Cerebellar cortex (tissue), 1 donor: Measurements from ENCODE around the gene GPS1.

Experiments used
- DNase-seq: peaks from one replicate; pipeline ENCODE4 v3.0.0-alpha.2; 2015; ENCODE audit warnings: low spot score

GPS1 gene

DNA sequence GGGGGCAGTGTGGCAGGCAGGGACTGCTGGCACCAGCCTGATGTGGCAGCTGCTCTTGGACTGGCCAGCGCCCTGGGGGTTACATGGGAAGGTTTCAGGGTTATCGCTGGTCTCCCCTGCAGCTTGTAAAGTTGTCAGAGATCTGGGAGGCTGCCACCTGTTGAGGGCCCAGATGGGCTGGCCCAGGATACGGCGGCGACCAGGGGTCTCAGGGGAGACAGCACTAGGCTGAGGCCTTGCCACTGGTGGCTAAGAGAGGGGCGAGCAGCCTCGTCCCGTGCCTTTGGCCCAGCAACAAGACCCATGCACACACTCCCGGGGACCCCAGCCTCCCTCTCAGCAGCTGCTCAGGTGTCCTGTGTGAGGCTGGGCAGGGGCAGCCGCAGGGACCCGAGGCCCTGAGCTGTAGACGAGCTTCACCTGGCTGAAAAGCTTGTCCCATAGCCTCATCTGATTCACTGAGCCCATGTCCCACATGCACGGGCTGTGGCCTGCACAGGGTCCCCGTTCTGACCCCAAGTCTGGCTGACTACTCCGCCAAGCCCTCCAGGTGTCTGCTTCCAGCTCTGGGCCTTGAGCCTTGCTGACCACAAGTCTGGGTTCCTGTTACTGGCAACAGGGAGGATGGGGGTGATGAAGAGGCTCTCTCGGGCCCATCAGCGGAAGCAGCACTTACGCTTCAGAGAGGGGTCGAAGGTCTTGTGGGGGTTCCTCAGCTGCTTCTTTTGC is 7.7 kb downstream of the GPS1 start:
- DNase-seq: no peak

DNA sequence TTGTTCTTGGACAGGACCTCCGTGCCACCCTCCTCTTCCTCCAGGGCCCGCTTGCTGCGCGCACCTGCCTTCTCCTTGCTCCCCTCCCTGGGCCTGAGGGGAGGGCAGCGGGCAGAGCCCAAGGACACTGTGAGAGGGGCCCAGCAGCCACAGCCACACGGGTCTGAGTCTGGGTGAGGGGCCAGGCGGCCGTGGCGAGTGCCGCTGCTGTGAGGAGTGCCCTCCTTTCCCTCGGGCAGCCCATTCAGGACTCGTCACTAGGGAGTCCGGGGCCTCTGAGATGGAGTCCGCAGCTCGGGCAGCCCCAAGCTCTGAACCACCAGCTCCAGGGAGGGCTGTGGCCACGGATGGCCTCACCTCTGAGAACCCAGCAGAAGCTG is 8.3 kb downstream of the GPS1 start:
- no peak for DNase-seq

DNA sequence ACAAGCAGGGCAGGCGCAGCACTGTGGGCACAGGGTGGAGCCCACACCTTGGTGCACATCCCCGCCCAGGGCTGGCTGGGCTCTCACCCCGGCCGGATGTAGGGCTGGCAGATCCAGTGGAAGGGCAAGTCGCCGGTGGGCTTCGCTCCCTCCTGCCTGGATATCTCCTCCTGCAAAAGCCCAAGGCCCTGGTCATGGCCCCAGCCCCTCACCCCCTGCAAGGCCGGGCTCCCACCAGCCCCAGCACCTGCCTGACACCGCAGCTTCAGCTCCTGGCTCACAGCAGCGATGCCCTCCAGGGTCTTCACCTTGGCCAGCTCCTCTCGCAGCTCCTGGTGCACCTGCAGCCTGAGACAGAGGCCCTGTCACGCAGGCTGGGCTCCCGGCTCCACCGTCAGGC is 8.9 kb downstream of the GPS1 start:
- DNase-seq: no peak

DNA sequence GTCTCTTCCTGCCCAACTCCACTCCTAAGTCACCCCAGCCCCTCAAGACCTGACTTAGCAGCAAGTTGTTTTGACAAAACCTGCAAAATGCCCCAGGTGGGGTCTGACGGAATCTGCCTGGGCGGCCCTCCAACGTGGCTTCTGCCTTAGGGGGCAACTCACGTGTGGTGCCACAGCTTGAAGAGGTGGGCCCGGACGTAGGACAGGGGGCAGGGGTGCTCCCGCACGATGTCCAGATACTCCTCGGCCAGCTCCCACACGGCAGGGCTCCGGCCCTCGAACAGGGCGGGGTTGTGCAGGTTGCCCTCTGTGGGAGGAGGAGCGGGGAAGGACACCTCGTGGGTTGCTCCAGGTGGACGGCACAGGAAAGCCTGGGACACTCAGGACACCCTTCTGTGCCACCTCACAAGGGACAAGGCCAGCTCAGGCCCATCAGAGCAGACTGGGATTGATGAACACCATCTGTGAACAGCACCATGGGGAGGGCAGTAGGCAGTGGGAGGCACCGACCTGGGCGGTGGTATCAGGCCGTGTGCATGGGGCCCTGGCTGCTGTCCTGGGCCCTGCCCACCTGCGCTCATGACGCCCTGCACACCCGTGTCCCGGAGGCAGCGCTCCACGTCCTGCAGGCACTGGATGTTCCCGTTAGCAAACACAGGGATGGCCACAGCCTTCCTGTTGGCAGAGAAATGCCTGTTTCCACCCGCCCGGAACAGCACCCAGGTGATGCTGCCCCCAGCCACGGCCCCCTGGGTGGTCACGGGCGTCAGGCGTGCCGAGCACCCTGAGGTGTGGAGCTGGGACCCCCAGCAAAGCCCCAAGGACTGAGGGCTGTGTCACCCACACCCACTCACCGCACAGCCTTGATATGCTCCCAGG is 9.6 kb downstream of the GPS1 start:
- no peak for DNase-seq

DNA sequence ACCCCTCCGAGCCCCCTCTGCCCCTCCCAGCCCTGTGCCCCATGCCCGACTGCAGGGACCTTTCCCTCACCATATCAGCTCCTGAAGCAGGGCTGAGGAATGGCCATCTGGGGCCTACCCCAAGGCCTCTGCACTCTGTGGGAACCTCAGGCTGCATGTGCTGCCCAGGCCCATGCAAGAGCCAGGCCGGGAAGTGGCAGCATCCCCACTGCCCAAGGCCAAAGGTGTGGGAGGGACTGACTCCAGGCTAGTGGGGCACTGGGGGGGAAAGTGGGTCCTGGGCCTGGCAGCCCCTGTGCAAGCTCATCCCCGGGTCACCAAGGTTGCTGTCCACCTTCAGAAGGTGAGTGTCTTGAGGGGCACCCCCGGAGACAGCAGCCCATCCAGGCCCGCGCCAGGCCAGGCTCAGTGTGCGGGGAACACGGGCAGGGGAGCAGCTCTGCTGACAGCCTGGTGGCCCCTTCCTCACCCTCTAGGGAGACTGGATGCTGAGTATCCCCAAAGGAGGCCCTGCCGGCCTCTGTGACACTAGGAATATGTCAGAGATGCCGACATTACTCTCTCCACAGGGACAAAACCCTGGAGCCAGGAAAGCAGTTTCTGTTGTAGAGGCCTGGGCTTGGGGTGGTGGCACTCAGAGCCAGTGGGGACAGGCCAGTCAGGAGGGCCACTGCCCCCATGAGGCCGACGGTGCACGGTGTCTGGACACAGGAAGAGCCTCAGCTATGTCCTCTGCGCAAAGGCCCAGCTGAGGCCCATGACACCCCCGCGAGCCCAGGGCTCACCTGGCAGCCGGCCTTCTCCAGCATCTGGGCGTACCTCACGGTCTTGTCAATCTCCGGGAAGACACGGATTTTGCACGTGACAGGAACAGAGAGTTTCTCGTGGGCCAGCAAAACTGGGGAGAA is 10.6 kb downstream of the GPS1 start:
- no peak for DNase-seq

DNA sequence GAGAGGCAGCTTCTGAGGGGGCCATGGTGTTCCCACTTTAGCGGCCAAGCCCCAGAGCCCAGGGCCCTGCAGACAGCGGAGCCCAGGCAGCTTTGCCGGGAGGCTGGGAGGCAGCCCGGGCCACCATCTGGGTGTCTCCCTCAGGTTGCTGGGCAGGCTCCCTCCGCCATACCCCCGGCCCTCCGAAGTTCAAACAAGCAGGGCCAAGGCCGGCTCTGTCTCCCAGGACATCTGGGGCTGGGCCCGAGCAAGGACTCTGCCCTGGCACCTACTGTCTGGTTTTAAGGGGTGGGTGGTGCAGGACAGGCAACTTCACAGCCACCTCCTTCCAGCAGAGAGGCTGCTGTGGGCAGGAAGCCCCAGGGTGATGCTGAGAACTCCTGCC is 11.3 kb downstream of the GPS1 start:
- no peak for DNase-seq

DNA sequence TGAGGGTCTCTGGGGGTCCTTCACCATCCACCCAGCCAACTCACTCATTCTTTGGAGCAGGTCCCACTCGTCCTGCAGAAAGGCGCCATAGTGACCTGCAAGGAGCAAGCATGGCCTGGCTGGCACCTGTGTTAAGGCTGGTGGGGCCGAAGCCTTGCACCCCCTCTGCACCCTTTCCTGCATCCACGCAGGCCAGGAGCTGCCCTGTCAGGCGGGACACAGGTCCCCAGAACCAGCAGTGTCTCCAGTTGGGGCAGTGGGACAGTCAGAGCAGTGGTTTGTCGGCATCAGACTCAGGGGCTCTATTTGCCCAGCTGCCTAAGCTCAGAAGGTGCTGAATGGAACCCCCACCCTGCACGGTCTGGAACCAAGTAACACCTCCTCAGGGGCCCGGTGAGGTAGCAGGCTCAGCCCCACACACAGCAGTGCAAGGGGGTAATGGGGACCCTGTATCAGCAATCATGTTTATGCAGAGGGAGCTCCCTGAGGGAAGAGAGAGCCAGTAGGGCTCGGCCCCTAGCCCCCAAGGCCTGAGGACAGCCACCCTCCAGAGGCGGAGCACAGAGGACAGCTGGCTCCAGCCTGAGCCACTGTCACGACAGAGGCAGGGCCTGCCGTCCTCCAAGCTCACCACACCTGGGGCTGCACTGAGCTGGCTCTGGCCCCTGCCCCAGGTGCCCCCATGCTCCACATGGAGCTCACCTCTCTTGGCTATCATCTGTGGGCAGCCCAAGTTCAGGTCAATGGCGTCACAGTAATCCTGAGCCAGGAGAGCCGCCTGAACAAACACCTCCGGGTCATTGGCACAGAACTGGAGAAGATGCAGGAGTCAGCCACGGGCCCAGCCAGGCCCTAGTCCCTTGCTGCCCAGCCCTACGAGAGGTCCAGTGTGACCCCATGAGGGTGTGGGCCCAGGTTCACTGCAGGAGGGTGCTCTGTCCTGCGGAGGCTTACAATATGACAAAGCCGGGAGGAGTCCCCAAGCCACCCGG is 12.0 kb downstream of the GPS1 start:
- no peak for DNase-seq

DNA sequence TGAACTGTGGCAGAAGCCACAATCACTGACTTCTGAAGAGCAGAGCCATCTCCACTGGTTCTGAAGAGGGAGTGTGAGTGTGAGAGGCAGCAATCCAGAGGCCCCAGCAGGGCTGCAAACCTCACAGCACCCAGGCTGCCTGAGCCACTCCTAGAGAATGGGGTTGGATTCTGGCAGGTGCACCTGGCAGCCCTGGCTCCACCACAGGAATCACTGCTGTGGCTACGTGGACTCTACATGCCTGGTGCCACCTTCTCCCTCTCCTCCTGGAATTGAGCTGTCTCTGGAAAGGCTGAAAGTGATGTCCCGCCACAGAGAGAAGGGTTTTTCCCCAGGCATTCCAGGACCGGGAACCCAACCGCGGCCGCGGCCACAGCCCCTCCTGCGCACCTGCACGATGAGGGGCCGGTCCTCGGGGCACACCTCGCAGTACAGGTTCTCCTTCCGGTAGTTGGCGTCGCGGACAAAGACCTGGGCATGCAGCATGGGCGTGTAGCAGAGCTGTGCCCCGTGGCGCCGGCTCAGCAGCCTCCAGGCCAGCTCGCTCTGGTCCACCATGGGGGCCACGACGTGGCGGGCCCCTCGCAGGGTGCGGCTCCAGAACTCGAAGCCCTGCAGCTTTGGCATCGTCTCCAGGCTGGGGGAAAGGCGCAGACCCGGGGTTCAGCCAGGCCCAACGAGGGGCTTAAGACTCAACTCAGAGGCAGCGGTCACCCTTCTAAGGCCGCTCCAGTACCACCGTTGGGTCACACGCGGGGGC is 12.9 kb downstream of the GPS1 start:
- DNase-seq: no peak

DNA sequence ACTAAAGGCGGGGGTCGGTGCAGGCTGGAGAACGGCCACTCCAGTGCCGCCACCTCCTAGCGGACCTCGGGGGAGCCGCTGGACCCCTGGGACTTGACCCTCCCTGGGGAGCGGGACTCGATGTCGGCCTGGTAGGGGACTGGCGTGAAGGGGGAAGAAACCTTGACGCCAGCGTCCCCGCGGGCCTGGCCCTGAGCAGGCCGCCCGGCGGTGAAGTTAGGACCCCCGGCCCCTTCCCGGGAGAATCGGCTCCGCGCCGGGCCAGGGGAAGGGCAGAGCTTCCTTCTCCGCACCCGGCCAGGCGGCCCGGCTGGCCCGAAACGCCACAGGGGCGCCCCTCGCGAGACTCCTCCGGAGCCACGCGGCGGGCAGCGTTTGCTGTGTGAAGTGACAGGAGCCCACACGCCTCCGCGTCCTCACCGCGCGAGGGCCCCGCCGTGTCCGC is 13.5 kb downstream of the GPS1 start:
- DNase-seq: no peak

DNA sequence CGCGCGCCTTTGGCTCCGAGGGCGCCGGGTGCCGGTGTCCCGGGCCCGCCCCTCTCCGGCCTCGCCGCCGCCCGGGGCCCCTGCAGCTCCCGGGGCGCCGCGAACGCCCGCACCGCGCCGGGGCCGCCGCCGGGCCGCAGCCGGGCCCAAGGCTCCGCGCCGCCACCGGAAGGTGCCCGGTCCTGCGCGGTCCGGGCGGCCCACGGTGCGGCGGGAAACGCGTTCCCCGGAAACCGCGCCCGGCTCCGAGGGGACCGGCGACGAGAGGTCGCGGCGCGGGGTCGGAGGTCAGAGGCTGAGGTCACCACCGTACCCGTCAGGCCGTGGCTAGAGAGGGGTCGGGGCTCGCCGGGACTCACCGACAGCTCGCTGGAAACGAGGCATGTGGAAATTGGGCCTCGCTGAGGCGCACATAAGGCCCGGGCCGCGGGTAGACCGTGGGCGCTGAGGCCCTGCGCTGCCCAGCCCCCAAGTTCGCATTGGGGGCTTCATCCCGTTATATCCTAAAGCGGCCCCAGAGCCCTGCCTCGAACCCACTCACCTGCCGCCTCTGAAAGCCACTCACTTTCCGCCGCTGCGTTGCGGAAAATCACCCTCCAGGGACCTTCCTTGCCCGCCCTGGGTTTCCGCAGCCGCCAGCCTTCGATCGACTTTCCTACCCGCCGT is 14.1 kb downstream of the GPS1 start, which contains the start of gene DUS1L:
DUS1L (minus strand) TSS at position 167 of the 666 bp plus-strand sequence. CDS start 745 bp downstream, outside the sequence.
- DNase-seq: no peak

DNA sequence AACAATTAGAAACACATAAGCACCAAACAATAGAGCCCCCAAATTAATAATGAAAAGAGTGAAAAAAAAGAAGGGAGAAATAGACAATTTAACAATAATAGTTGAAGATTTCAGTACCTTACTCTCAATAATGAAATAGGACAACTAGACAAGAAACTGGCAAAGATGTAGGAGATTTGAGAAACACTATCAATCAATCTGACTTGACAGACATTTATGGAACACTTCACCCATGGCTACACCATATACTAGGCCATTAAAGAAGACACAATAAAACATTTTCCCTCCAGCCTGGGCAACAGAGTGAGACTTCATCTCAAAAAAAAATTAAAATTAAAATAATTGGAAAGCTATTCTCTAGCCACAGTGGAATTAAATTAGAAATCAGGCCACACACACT is 18.9 kb downstream of the GPS1 start:
- no peak for DNase-seq

DNA sequence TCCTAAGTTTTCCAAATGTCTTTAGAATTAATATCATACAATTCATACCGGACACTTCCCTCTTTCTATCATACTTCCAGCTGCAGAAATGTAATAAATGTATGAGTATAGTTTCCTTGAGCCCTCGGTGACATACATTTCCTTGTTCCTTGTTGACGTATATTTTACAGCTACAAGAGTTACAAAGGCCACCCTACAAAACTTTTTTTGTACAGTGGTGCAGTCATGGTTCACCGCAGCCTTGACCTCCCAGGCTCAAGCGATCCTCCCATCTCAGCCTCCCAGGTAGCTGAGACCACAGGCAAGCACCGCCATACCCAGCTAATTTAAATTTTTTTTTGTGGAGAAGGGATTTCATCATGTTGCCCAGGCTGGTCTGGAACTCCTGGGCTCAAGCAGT is 21.1 kb downstream of the GPS1 start:
- DNase-seq: no peak

DNA sequence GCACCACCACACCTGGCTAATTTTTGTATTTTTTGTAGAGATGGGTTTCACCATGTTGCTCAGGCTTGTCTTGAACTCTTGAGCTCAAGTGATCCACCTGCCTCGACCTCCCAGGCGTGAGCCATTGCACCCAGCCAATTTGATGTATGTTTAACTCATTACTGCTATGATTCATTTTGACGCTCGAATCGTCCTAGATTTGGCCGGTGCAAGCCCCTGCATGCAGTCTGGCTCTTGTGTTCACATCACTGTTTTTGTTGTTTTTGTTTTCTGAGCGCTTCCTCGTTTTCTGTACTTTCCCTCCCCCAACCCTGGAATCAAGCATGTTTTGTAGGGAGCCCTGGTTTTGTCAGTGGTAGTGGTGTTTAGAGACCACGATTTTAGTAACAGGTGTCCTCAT is 21.7 kb downstream of the GPS1 start:
- no peak for DNase-seq

DNA sequence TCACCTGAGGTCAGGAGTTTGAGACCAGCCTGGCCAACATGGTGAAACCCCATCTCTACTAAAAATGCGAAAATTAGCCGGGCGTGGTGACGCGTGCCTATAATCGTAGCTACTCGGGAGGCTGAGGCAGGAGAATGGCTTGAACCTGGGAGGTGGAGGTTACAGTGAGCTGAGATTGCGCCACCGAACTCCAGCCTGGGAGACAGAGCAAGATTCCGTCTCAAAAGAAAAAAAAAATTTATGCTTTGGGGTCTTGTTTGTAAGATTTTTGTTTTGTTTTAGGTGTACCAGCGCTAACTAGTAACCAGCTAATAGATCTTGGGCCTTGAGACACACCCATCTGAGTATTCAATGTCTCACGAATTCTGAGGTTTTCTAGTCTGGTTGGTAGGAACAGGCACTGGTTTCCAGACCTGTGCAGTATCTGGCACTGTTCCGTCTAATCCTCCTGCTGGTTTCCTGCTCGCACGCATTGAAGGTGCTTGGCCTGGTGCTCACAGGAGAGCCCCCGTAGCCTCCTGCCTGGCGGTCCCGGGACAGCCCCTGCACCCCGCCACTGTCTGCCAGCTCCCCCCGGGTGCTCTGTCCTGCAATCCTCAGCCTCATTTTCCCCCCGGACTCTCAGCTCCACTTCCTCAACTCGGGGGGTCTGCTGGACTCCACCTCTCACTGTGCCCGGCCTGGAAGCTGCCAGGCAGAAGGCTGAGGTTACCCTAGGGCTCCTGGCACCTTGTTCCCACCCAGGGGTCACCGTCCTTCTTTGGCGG is 24.5 kb downstream of the GPS1 start:
- peak; percentile 30 for DNase-seq

DNA sequence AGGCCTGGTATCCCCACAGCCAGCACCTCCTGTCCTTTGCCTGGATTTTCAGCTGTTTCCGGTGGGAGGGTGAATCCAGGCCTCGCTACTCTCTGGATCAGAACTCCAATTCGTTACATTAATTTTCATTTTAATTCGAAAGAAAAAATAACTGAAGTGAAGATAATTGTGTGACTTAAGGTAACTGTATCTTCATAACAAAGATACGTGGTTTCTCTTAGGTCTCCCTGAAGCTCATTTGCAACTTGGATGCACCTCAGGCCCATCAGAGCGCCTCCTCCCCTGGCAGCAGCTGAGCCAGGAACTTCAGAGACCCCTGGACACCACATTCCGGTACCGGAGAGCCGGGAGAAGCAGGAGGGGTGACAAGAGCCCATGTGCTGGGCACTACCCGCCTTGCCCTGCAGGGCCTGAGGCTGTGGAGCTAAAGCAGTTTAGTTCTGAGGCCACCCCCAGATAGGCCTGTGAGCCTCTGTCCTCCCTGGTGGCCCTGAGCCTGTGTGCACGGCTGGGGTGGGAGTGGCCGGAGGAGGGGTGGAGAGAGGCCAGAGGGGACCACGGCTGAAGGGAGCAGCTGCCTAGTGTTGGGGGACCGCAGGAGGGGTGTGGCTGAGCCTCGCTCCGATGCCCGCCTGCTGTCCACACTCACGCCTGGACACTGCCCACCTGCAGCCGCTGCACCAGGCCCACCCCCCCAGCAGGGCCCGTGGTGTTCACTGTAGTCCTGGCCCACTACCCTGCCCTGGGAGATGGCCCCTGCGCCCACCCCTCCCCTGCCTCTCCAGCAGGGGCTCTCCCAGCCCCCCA is 25.3 kb downstream of the GPS1 start:
- DNase-seq: no peak

DNA sequence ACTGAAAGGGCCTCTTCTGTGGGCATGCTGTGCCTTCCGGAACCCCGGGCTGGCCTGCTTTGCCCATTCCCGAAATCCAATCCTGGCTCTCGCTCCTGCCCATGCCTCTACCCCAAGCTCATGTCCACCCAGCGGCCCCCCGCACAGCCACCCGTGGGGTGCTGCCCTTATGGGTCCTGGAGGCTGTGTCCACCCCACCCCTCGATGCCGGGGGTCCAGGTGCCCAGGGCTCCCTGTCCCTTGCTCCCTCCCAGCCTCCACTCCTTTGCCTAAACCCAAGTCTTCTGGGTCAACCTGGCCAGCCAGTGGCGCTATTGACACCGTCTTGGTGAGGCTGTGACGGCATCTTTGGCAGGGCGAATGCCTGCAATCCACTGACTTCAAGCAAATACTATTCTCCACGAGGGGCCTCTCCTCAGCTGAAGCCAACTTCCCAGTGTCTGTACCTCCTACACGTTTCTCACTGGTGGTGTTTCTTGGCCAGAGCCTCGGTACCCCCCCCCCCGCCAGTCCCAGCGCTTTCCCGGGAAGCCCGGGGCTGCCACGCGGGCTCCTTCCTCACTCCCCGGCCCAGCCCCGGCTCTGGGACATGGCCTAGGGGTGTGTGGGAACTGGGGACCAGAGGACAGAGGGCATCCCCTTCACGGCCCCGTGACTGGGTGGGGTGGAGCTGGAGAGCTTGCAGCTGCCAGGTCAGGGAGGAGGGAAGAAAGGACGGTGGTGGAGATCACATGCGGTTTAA is 26.1 kb downstream of the GPS1 start:
- DNase-seq: peak; percentile 64

DNA sequence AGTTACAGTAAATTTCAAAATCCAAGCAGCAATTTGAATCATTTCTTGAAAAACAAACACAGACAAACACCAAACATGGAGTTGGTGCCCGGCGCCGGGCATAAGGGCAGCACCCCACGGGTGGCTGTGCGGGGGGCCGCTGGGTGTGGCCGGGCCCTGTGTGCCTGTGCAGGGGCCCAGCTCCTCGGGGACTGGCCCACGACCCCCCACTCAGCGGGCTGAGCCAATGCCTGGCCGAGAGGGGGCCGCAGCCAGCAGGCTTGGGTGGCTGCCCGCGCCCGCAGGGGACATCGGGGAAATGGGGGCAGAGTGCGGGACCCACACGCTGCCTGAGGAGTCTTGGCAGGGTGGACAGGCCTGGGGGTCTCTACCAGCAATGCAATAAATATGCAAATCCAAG is 26.7 kb downstream of the GPS1 start:
- DNase-seq: no peak
